ENCODE data around the gene NFATC1. TPM values are rescaled to one million over a fixed set of nuclear protein-coding genes. Genes with fewer than 3 reads are reported as not detected.

The NFATC1 gene
- total RNA-seq = 3.6 and 4.2 TPM in 2 replicates

DNA sequence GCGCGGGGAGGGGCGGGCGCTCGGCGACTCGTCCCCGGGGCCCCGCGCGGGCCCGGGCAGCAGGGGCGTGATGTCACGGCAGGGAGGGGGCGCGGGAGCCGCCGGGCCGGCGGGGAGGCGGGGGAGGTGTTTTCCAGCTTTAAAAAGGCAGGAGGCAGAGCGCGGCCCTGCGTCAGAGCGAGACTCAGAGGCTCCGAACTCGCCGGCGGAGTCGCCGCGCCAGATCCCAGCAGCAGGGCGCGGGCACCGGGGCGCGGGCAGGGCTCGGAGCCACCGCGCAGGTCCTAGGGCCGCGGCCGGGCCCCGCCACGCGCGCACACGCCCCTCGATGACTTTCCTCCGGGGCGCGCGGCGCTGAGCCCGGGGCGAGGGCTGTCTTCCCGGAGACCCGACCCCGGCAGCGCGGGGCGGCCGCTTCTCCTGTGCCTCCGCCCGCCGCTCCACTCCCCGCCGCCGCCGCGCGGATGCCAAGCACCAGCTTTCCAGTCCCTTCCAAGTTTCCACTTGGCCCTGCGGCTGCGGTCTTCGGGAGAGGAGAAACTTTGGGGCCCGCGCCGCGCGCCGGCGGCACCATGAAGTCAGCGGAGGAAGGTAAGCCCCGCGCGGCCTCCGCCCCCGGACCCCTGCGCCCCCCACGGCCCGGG, at the start of gene NFATC1:
Gene NFATC1, plus strand, starts transcription at position 170 of the 644 bp plus-strand sequence. Its CDS starts 295 bp downstream, at position 465.

